HEK293 (cell line): ENCODE measurements around the gene FAM118A.

Experiments
- CTCF ChIA-PET: fragments of 350-600 bp; formaldehyde crosslinking; extraction: SDS; loops from one replicate; lab custom pipeline; 2021; ENCODE audit warnings: antibody characterized with exemption; lab: Yijun Ruan, JAX
- POLR2A ChIA-PET: fragments of 300-600 bp; formaldehyde crosslinking; extraction: SDS; loops from one replicate; lab custom pipeline; 2020; ENCODE audit warnings: antibody characterized with exemption, inconsistent platforms; lab: Yijun Ruan, JAX
- H3K27ac ChIP-seq: fragments of 200-500 bp; sonication (Bioruptor generic); 2 replicates; pipeline ENCODE4 v1.5.1; 2014; ENCODE audit warnings: low read depth, low read length, control low read depth, inconsistent platforms; ENCODE audit errors: extremely low read depth
- H3K36me3 ChIP-seq, 2 experiments: fragments of 200-500 bp in 1 of 2; sonication (Bioruptor generic) in 1 of 2; 1 replicate in 1 of 2; 2 replicates in 1 of 2; pipeline ENCODE4 v1.5.1; 2014 to 2017; ENCODE audit warnings: inconsistent platforms in 2 of 2, low read length in 2 of 2; ENCODE audit not compliant: control insufficient read depth in 2 of 2, insufficient read depth in 1 of 2
- H3K4me1 ChIP-seq: fragments of 200-500 bp; sonication (Bioruptor generic); 2 replicates; pipeline ENCODE4 v1.5.1; 2014; ENCODE audit warnings: mild to moderate bottlenecking, low read length, inconsistent platforms; ENCODE audit not compliant: control insufficient read depth, insufficient read depth
- H3K4me3 ChIP-seq: 2 replicates; pipeline ENCODE4 v1.5.1; 2011; ENCODE audit warnings: low read depth, mild to moderate bottlenecking, control low read depth, low read length, moderate library complexity
- H3K9me3 ChIP-seq: fragments of 200-500 bp; sonication (Bioruptor generic); 2 replicates; pipeline ENCODE4 v1.5.1; 2014; ENCODE audit warnings: low read depth, low read length, inconsistent platforms; ENCODE audit not compliant: control insufficient read depth, insufficient read depth
- GLI2 ChIP-seq: fragments of 450-650 bp; formaldehyde crosslinking; IDR thresholded peaks from 2 replicates; pipeline ENCODE4; 2017; ENCODE audit warnings: missing biosample characterization, missing genetic modification characterization, low read depth, borderline replicate concordance
- HOXA7 ChIP-seq: sonication (generic); formaldehyde crosslinking; IDR thresholded peaks from 2 replicates; pipeline ENCODE4 v1.8.1; 2022; ENCODE audit warnings: missing genetic modification reagents, borderline replicate concordance
- KLF7 ChIP-seq: fragments of 450-650 bp; formaldehyde crosslinking; IDR thresholded peaks from 2 replicates; pipeline ENCODE4 v1.5.1; 2016; ENCODE audit warnings: missing biosample characterization, missing genetic modification characterization, borderline replicate concordance
- MYNN ChIP-seq: fragments of 450-650 bp; formaldehyde crosslinking; IDR thresholded peaks from 2 replicates; pipeline ENCODE4 v1.5.1; 2016; ENCODE audit warnings: missing biosample characterization, missing genetic modification characterization, borderline replicate concordance
- OSR2 ChIP-seq: fragments of 450-650 bp; formaldehyde crosslinking; IDR thresholded peaks from 2 replicates; pipeline ENCODE4 v1.5.1; 2016; ENCODE audit warnings: missing biosample characterization, missing genetic modification characterization
- REPIN1 ChIP-seq: fragments of 450-650 bp; formaldehyde crosslinking; IDR thresholded peaks from 2 replicates; pipeline ENCODE4 v1.5.1; 2017; ENCODE audit warnings: missing biosample characterization, missing genetic modification characterization, low read depth
- SCRT1 ChIP-seq: fragments of 450-650 bp; formaldehyde crosslinking; IDR thresholded peaks from 2 replicates; pipeline ENCODE4 v1.5.1; 2016; ENCODE audit warnings: missing biosample characterization, missing genetic modification characterization, borderline replicate concordance
- SP3 ChIP-seq: fragments of 450-650 bp; formaldehyde crosslinking; IDR thresholded peaks from 2 replicates; pipeline ENCODE4 v1.5.1; 2016; ENCODE audit warnings: missing biosample characterization, missing genetic modification characterization
- ZEB2 ChIP-seq: fragments of 450-650 bp; formaldehyde crosslinking; IDR thresholded peaks from 2 replicates; pipeline ENCODE4 v1.5.1; 2016; ENCODE audit warnings: missing biosample characterization, missing genetic modification characterization
- ZFP69B ChIP-seq: fragments of 450-650 bp; formaldehyde crosslinking; IDR thresholded peaks from 2 replicates; pipeline ENCODE4 v1.5.1; 2016; ENCODE audit warnings: missing biosample characterization, missing genetic modification characterization
- ZNF133 ChIP-seq: fragments of 450-650 bp; formaldehyde crosslinking; IDR thresholded peaks from 2 replicates; pipeline ENCODE4 v1.5.1; 2016; ENCODE audit warnings: missing biosample characterization, missing genetic modification characterization
- ZNF157 ChIP-seq: fragments of 450-650 bp; formaldehyde crosslinking; IDR thresholded peaks from 2 replicates; pipeline ENCODE4 v1.5.1; 2016; ENCODE audit warnings: missing biosample characterization, missing genetic modification characterization
- ZNF350 ChIP-seq: fragments of 450-650 bp; formaldehyde crosslinking; IDR thresholded peaks from 2 replicates; pipeline ENCODE4 v1.5.0; 2017; ENCODE audit warnings: missing biosample characterization, mild to moderate bottlenecking, missing genetic modification characterization
- ZNF391 ChIP-seq: fragments of 450-650 bp; formaldehyde crosslinking; IDR thresholded peaks from 2 replicates; pipeline ENCODE4 v1.5.1; 2016; ENCODE audit warnings: low read depth, missing biosample characterization, missing genetic modification characterization, borderline replicate concordance
- ZNF416 ChIP-seq: fragments of 450-650 bp; formaldehyde crosslinking; IDR thresholded peaks from 2 replicates; pipeline ENCODE4 v1.5.1; 2016; ENCODE audit warnings: missing biosample characterization, missing genetic modification characterization
- ZNF561 ChIP-seq: fragments of 450-650 bp; IDR thresholded peaks from 2 replicates; pipeline ENCODE4 v1.5.1; 2018; ENCODE audit warnings: missing biosample characterization, missing genetic modification characterization, borderline replicate concordance
- ZNF596 ChIP-seq: fragments of 450-650 bp; IDR thresholded peaks from 2 replicates; pipeline ENCODE4 v1.5.0; 2018; ENCODE audit warnings: missing biosample characterization, mild to moderate bottlenecking, missing genetic modification characterization, moderate library complexity
- ZNF645 ChIP-seq: fragments of 450-650 bp; formaldehyde crosslinking; IDR thresholded peaks from 2 replicates; pipeline ENCODE4; 2016; ENCODE audit warnings: missing biosample characterization, missing genetic modification characterization
- ZNF677 ChIP-seq: fragments of 450-650 bp; IDR thresholded peaks from 2 replicates; pipeline ENCODE4 v1.5.0; 2018; ENCODE audit warnings: missing biosample characterization, mild to moderate bottlenecking, missing genetic modification characterization, moderate library complexity
- ZNF776 ChIP-seq: fragments of 450-650 bp; formaldehyde crosslinking; IDR thresholded peaks from 2 replicates; pipeline ENCODE4 v1.5.0; 2017; ENCODE audit warnings: missing biosample characterization, missing genetic modification characterization, borderline replicate concordance
- TF ChIP-seq, protein P1 (sequence below): fragments of 450-650 bp; formaldehyde crosslinking; IDR thresholded peaks from 2 replicates; pipeline ENCODE4 v1.5.1; 2016; ENCODE audit warnings: missing biosample characterization, missing genetic modification characterization
- TF ChIP-seq, protein P2 (sequence below): fragments of 450-650 bp; formaldehyde crosslinking; IDR thresholded peaks from 2 replicates; pipeline ENCODE4 v1.5.1; 2016; ENCODE audit warnings: missing biosample characterization, missing genetic modification characterization, low read depth
- TF ChIP-seq, protein P3 (sequence below): fragments of 450-650 bp; IDR thresholded peaks from 2 replicates; pipeline ENCODE4 v1.5.1; 2018; ENCODE audit warnings: missing biosample characterization, missing genetic modification characterization
- TF ChIP-seq, protein P4 (sequence below): fragments of 450-650 bp; formaldehyde crosslinking; IDR thresholded peaks from 2 replicates; pipeline ENCODE4 v1.5.1; 2017; ENCODE audit warnings: missing biosample characterization, missing genetic modification characterization

Gene FAM118A

DNA sequence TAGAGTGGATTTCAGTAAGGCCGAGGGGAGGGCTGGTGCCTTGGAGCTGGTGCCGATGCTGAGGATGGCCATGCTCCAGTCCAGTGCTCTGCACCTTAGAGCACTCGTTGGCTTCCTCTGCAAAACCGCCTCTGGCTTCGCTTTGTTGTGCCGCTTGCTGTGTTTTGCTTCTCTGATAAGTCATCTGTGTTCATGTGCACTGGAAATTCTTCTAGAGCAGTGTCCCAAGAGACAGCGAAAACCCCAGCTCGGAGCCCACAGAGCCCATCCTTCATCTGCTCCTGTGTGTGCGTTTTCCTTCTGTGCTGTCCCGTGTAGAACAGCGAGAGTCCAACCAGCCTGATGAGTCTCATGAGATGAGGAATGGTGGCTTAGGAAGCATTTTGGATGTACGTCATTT is 12.1 kb downstream of the FAM118A start (continued):
- TF ChIP-seq ZNF776 (no peak), OSR2 (tag by site-specific recombination) (no peak), ZFP69B (tag by site-specific recombination) (no peak)
- TF ChIP-seq, all 188 proteins: peak for 0

GRCh38 chr22:45322873-45323525 is 13.3 kb downstream of the FAM118A start:
- Histone ChIP-seq H3K4me1 (peaks cover 12% of the 10 kb centered on the region), H3K36me3 (peaks cover 5 to 55% of the 10 kb centered on the region in 2 experiments; a peak in 2 of 3 replicates), H3K27ac (no peak overlapping the region), H3K4me3 (no peak overlapping the region), H3K9me3 (no peaks in the 10 kb centered on the region)
- CTCF ChIA-PET, result no interaction called here
- TF ChIP-seq ZNF157 (tag by site-specific recombination) (no peak), SP3 (tag by site-specific recombination) (no peak), ZNF561 (no peak), ZNF416 (no peak), ZNF133 (tag by site-specific recombination) (no peak), HOXA7 (CRISPR knock-in tag) (no peak), ZNF776 (no peak), MYNN (tag by site-specific recombination) (no peak), ZNF645 (tag by site-specific recombination) (no peak)
- TF ChIP-seq, protein P1, sequence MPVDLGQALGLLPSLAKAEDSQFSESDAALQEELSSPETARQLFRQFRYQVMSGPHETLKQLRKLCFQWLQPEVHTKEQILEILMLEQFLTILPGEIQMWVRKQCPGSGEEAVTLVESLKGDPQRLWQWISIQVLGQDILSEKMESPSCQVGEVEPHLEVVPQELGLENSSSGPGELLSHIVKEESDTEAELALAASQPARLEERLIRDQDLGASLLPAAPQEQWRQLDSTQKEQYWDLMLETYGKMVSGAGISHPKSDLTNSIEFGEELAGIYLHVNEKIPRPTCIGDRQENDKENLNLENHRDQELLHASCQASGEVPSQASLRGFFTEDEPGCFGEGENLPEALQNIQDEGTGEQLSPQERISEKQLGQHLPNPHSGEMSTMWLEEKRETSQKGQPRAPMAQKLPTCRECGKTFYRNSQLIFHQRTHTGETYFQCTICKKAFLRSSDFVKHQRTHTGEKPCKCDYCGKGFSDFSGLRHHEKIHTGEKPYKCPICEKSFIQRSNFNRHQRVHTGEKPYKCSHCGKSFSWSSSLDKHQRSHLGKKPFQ, result no peak
- POLR2A ChIA-PET, result interaction anchor here (1.0 kb wide), 1 partner anchor 12 kb away, joined by 3 read pairs; no protein-coding TSS in a partner anchor

DNA sequence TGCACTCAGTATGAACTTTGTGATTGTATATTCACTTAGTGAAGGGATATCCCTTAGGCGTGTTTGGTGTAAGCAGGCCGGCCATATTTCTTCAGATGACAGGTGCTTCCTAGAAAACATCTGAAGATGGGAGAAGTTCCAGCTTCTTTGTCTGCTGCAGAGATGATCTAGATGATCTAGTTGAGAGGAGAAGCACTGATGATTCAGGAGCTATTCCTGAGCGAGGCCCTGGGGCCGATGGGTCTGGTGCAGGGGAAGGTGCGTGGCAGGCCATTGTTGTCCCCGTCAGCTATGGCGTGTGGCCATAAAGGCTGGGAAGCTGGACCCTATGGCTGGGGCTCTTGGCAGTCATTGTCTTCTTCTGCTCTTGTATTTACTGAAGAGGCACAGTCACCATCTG is 14.0 kb downstream of the FAM118A start:
- H3K36me3 ChIP-seq, result peaks cover 8 to 62% of the 10 kb centered on the region in 2 experiments; a peak in 2 of 3 replicates
- peaks cover 8% of the 10 kb centered on the region for H3K4me1 ChIP-seq
- no peak overlapping the region for H3K27ac ChIP-seq
- CTCF ChIA-PET, result no interaction called here
- H3K4me3 ChIP-seq, result no peak overlapping the region
- H3K9me3 ChIP-seq, result no peaks in the 10 kb centered on the region
- POLR2A ChIA-PET, result no interaction called here
- TF ChIP-seq, protein P2, sequence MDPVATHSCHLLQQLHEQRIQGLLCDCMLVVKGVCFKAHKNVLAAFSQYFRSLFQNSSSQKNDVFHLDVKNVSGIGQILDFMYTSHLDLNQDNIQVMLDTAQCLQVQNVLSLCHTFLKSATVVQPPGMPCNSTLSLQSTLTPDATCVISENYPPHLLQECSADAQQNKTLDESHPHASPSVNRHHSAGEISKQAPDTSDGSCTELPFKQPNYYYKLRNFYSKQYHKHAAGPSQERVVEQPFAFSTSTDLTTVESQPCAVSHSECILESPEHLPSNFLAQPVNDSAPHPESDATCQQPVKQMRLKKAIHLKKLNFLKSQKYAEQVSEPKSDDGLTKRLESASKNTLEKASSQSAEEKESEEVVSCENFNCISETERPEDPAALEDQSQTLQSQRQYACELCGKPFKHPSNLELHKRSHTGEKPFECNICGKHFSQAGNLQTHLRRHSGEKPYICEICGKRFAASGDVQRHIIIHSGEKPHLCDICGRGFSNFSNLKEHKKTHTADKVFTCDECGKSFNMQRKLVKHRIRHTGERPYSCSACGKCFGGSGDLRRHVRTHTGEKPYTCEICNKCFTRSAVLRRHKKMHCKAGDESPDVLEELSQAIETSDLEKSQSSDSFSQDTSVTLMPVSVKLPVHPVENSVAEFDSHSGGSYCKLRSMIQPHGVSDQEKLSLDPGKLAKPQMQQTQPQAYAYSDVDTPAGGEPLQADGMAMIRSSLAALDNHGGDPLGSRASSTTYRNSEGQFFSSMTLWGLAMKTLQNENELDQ (tag by site-specific recombination), result no peak
- TF ChIP-seq ZEB2 (tag by site-specific recombination), result no peak
- TF ChIP-seq SCRT1 (tag by site-specific recombination), result no peak
- no peak for TF ChIP-seq ZNF350
- no peak for TF ChIP-seq KLF7 (tag by site-specific recombination)
- TF ChIP-seq ZNF596 (tag by site-specific recombination), result no peak
- TF ChIP-seq HOXA7 (CRISPR knock-in tag), result no peak
- no peak for TF ChIP-seq ZNF677 (tag by site-specific recombination)
- TF ChIP-seq, protein P3, sequence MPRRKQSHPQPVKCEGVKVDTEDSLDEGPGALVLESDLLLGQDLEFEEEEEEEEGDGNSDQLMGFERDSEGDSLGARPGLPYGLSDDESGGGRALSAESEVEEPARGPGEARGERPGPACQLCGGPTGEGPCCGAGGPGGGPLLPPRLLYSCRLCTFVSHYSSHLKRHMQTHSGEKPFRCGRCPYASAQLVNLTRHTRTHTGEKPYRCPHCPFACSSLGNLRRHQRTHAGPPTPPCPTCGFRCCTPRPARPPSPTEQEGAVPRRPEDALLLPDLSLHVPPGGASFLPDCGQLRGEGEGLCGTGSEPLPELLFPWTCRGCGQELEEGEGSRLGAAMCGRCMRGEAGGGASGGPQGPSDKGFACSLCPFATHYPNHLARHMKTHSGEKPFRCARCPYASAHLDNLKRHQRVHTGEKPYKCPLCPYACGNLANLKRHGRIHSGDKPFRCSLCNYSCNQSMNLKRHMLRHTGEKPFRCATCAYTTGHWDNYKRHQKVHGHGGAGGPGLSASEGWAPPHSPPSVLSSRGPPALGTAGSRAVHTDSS (tag by site-specific recombination), result no peak
- TF ChIP-seq REPIN1 (tag by site-specific recombination), result no peak
- no peak for TF ChIP-seq ZNF391
- TF ChIP-seq ZNF561, result no peak
- TF ChIP-seq, protein P4, sequence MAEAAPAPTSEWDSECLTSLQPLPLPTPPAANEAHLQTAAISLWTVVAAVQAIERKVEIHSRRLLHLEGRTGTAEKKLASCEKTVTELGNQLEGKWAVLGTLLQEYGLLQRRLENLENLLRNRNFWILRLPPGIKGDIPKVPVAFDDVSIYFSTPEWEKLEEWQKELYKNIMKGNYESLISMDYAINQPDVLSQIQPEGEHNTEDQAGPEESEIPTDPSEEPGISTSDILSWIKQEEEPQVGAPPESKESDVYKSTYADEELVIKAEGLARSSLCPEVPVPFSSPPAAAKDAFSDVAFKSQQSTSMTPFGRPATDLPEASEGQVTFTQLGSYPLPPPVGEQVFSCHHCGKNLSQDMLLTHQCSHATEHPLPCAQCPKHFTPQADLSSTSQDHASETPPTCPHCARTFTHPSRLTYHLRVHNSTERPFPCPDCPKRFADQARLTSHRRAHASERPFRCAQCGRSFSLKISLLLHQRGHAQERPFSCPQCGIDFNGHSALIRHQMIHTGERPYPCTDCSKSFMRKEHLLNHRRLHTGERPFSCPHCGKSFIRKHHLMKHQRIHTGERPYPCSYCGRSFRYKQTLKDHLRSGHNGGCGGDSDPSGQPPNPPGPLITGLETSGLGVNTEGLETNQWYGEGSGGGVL, result no peak
- TF ChIP-seq GLI2 (tag by site-specific recombination), result no peak
